Erythroblast (primary cell): Measurements from ENCODE around the gene ERO1B.

Experiments used
- GATA1 ChIP-seq: IDR thresholded peaks from 2 replicates; pipeline ENCODE4 v1.6.1; 2011; ENCODE audit warnings: low read depth, mild to moderate bottlenecking, control low read depth, low read length, moderate library complexity
- POLR2A ChIP-seq: IDR thresholded peaks from 2 replicates; pipeline ENCODE4 v1.6.1; 2011; ENCODE audit warnings: mild to moderate bottlenecking, low read length

GRCh38 chr1:236303675-236304074 lies 21.9 kb upstream of the ERO1B start:
- no peak for TF ChIP-seq POLR2A
- TF ChIP-seq GATA1, result no peak
